Activated T-cell treated with anti-CD3 and anti-CD28 coated beads, Interleukin-2, amount 50 U/mL, for 72 hours (primary cell): Measurements from ENCODE around the gene CALN1. TPM values are rescaled to one million over a fixed set of nuclear protein-coding genes. Genes with fewer than 3 reads are reported as not detected.
"Not testable (repeated sequence)": the region's sequence is repeated elsewhere in the genome, so short reads cannot be mapped to it uniquely, and the experiment has no call there.

ENCODE experiments used
- ATAC-seq, 2 donors: fragments of 150-1000 bp; cut with Tn5 transposase; replicated peaks in 1 of 2; 2 replicates each; pipeline ENCODE4 v1.10.0; 2021; ENCODE audit warnings: moderate library complexity in 2 of 2, mild to moderate bottlenecking in 1 of 2
- DNase-seq, 2 donors: peaks; one replicate each; pipeline ENCODE4 v3.0.0; 2021 to 2022; ENCODE audit warnings: mixed read lengths in 1 of 2
- H3K27ac Mint-ChIP-seq: one replicate; pipeline ENCODE4 v1.8.0; 2022; ENCODE audit warnings: mild to moderate bottlenecking, moderate library complexity, mixed read lengths
- H3K27me3 Mint-ChIP-seq: one replicate; pipeline ENCODE4 v1.8.0; 2022; ENCODE audit warnings: low read depth, mixed read lengths
- H3K36me3 Mint-ChIP-seq, 2 donors: one replicate each; pipeline ENCODE4 v1.8.0; 2022; ENCODE audit warnings: mixed read lengths in 2 of 2, mild to moderate bottlenecking in 1 of 2; ENCODE audit not compliant: insufficient read depth in 2 of 2
- H3K4me1 Mint-ChIP-seq: one replicate; pipeline ENCODE4 v1.8.0; 2022; ENCODE audit warnings: low read depth, mixed read lengths
- H3K4me3 Mint-ChIP-seq, 2 donors: one replicate each; pipeline ENCODE4 v1.8.0; 2022; ENCODE audit warnings: mild to moderate bottlenecking in 2 of 2, mixed read lengths in 2 of 2, moderate library complexity in 2 of 2
- H3K9me3 Mint-ChIP-seq, 2 donors: one replicate each; pipeline ENCODE4 v1.8.0; 2022; ENCODE audit warnings: mixed read lengths in 2 of 2
- total RNA-seq, 2 donors: library from RNA; stranded (reverse); gene quantifications; one replicate each; pipeline ENCODE4 v1.2.3, GENCODE V29; 2022

The CALN1 gene
- total RNA-seq, 2 donors from 2014 or later = 0.86 TPM; not detected in 1

DNA sequence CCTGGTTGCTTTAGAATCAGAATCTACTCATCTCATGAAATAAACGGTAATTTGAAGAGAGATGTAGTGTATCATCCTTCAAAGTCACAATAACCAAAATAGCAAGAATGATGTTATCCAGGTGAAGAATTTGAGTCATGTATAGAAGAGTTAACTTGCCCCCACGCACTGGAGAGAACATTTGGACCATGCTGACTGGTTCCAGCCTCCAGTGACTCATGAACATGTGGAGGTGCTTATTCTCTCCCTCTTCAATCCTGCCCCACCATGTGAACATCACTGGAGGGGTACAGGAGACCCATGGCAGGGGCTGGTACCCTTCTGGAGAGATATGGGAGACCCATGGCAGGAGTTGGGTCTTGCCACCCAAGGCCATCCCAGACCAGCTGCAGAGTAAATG is 427.8 kb downstream of the CALN1 start:
- H3K4me3 Mint-ChIP-seq = no peak overlapping the region
- H3K4me1 Mint-ChIP-seq = peaks cover 7% of the 10 kb centered on the region
- peaks cover 0 to 5% of the 10 kb centered on the region in 2 donors for H3K9me3 Mint-ChIP-seq
- H3K27ac Mint-ChIP-seq = no peak overlapping the region
- no peaks in the 10 kb centered on the region for H3K27me3 Mint-ChIP-seq
- H3K36me3 Mint-ChIP-seq = no peaks in the 10 kb centered on the region
- peak in 1 of 2 donors; percentile 66 for ATAC-seq
- peak in 1 of 2 donors; percentile 7 for DNase-seq

DNA sequence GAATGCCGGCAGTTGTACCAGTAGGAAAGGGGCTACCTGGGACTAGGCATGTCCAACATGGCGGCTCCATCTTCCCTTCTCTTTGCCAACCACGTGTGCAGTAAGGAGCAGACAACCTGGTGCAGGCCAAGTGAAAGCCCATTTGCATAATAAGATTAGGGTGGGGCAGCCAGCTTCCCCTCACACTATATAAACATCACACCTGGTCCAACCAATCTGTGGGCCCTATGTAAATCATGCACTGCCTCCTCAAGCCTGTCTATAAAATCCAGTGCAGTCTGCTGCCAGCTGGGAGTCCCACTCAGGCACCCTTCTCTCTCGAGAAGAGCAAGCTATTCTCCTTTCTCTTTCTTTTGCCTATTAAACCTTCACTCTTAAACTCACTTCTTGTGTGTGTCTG is 429.3 kb downstream of the CALN1 start:
- Mint-ChIP-seq H3K27me3 (no peaks in the 10 kb centered on the region), H3K9me3 (peaks cover 0 to 1% of the 10 kb centered on the region in 2 donors), H3K36me3 (no peaks in the 10 kb centered on the region), H3K27ac (no peak overlapping the region), H3K4me3 (no peak overlapping the region), H3K4me1 (peaks cover 5% of the 10 kb centered on the region)
- ATAC-seq (no peak), DNase-seq (no peak)

- no peaks in the 10 kb centered on the region for H3K4me1 Mint-ChIP-seq
- no peaks in the 10 kb centered on the region for H3K36me3 Mint-ChIP-seq
- H3K27ac Mint-ChIP-seq = no peak overlapping the region
- H3K27me3 Mint-ChIP-seq = no peaks in the 10 kb centered on the region
- H3K4me3 Mint-ChIP-seq = no peak overlapping the region
- H3K9me3 Mint-ChIP-seq = peaks cover 0 to 2% of the 10 kb centered on the region in 2 donors
- DNase-seq (peak in 1 of 2 donors; percentile 7), ATAC-seq (peak in 1 of 2 donors; percentile 52)
Measured at GRCh38 chr7:71976645-71977044, 435.5 kb downstream of the CALN1 start.

GRCh38 chr7:71974611-71975010 is 437.5 kb downstream of the CALN1 start:
- Mint-ChIP-seq H3K27me3 (no peaks in the 10 kb centered on the region), H3K36me3 (no peaks in the 10 kb centered on the region), H3K4me3 (no peak overlapping the region), H3K4me1 (no peaks in the 10 kb centered on the region), H3K27ac (no peak overlapping the region), H3K9me3 (peaks cover 0 to 6% of the 10 kb centered on the region in 2 donors)
- ATAC-seq (no peak), DNase-seq (no peak)

- Mint-ChIP-seq H3K9me3 (peaks cover 0 to 6% of the 10 kb centered on the region in 2 donors), H3K27me3 (no peaks in the 10 kb centered on the region), H3K4me1 (no peaks in the 10 kb centered on the region), H3K36me3 (no peaks in the 10 kb centered on the region), H3K27ac (no peak overlapping the region), H3K4me3 (no peak overlapping the region)
- ATAC-seq (no peak), DNase-seq (no peak)
Measured at GRCh38 chr7:71972534-71972933, 439.6 kb downstream of the CALN1 start.

DNA sequence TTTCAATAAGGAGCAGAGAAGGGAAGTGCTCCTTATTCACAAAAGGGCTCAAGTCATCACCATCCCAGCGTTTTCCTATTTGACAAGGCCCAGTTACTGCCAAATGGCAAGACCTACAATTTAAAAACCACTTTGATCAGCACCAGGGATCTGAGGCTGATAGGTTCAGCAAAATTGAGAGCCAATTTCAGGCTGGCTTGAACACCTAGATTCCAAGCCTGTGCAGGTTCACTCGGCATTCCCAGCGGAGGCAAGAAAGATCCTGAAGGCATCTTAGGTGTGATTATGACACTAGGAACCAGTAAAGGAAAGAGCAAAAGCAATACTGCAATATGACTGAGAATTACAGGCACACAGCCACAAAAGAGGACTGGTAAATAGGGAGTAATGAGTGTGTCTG is 441.4 kb downstream of the CALN1 start:
- Mint-ChIP-seq H3K9me3 (peaks cover 1 to 8% of the 10 kb centered on the region in 2 donors), H3K4me3 (no peak overlapping the region), H3K4me1 (no peaks in the 10 kb centered on the region), H3K27me3 (no peaks in the 10 kb centered on the region), H3K27ac (no peak overlapping the region), H3K36me3 (no peaks in the 10 kb centered on the region)
- no peak for DNase-seq
- no peak for ATAC-seq

DNA sequence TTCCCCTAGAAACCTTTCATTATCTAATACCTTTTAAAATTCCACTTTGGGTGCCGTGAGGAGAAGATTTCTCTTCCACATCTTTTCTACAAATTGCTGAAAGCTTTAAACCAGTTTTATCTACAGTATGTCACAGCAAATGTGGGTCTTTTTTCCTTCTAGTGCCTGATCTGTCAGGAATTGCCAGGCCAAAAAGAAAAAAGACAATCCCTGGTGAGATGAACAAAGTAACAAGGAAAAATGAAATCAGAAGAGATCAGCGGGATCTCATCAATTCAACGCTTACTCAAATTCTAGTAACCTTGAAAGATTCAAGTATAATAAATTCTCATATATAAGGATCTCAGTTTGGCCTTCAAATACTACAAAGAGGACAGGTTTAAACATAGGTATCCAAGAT is 449.5 kb downstream of the CALN1 start:
- H3K4me3 Mint-ChIP-seq = no peak overlapping the region
- DNase-seq (no peak), ATAC-seq (no peak)
- peaks cover 6 to 8% of the 10 kb centered on the region in 2 donors for H3K9me3 Mint-ChIP-seq
- H3K4me1 Mint-ChIP-seq = no peaks in the 10 kb centered on the region
- no peaks in the 10 kb centered on the region for H3K27me3 Mint-ChIP-seq
- no peaks in the 10 kb centered on the region for H3K36me3 Mint-ChIP-seq
- H3K27ac Mint-ChIP-seq = no peak overlapping the region

- H3K27me3 Mint-ChIP-seq = no peaks in the 10 kb centered on the region
- H3K9me3 Mint-ChIP-seq = peaks cover 4 to 7% of the 10 kb centered on the region in 2 donors
- H3K27ac Mint-ChIP-seq = no peak overlapping the region
- DNase-seq (no peak), ATAC-seq (no peak)
- H3K36me3 Mint-ChIP-seq = no peaks in the 10 kb centered on the region
- H3K4me1 Mint-ChIP-seq = no peaks in the 10 kb centered on the region
- H3K4me3 Mint-ChIP-seq = no peak overlapping the region
Measured at GRCh38 chr7:71961283-71961682, 450.9 kb downstream of the CALN1 start.

GRCh38 chr7:71942115-71942514 is 470.0 kb downstream of the CALN1 start:
- peaks cover 3% of the 10 kb centered on the region in 2 donors for H3K9me3 Mint-ChIP-seq
- no peak for DNase-seq
- no peaks in the 10 kb centered on the region for H3K4me1 Mint-ChIP-seq
- no peak overlapping the region for H3K27ac Mint-ChIP-seq
- no peaks in the 10 kb centered on the region for H3K27me3 Mint-ChIP-seq
- no peaks in the 10 kb centered on the region for H3K36me3 Mint-ChIP-seq
- H3K4me3 Mint-ChIP-seq = no peak overlapping the region
- no peak for ATAC-seq

- H3K4me1 Mint-ChIP-seq = no peaks in the 10 kb centered on the region
- no peaks in the 10 kb centered on the region for H3K27me3 Mint-ChIP-seq
- ATAC-seq (no peak), DNase-seq (no peak)
- H3K9me3 Mint-ChIP-seq = peaks cover 5 to 7% of the 10 kb centered on the region in 2 donors
- H3K4me3 Mint-ChIP-seq = no peak overlapping the region
- H3K27ac Mint-ChIP-seq = no peak overlapping the region
- H3K36me3 Mint-ChIP-seq = peaks cover 0 to 2% of the 10 kb centered on the region in 2 donors
Measured at GRCh38 chr7:71937840-71938371, 474.2 kb downstream of the CALN1 start.

DNA sequence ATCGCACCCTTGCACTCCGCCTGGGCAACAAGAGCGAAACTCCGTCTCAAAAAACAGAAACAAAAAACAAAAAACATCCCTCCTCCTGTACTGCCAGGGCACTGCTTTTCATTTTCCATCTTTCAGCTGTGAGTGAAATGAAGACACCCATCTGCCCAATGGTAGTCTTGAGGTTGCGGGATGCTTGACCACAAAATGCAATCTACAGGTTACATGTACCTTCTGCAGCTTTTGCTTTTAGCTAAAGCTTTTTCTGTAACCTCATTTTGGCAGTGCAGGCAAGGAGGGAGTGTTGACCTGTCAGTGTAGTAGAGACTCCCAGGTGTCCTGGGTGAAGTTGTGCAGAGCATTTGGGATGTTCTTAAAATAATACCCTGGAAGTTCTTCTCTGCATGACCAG is 476.5 kb downstream of the CALN1 start:
- no peak overlapping the region for H3K4me3 Mint-ChIP-seq
- no peaks in the 10 kb centered on the region for H3K4me1 Mint-ChIP-seq
- H3K27me3 Mint-ChIP-seq = no peaks in the 10 kb centered on the region
- H3K27ac Mint-ChIP-seq = no peak overlapping the region
- H3K9me3 Mint-ChIP-seq = peaks cover 5% of the 10 kb centered on the region in 2 donors
- DNase-seq = no peak
- no peak for ATAC-seq
- peaks cover 2% of the 10 kb centered on the region in 2 donors for H3K36me3 Mint-ChIP-seq

DNA sequence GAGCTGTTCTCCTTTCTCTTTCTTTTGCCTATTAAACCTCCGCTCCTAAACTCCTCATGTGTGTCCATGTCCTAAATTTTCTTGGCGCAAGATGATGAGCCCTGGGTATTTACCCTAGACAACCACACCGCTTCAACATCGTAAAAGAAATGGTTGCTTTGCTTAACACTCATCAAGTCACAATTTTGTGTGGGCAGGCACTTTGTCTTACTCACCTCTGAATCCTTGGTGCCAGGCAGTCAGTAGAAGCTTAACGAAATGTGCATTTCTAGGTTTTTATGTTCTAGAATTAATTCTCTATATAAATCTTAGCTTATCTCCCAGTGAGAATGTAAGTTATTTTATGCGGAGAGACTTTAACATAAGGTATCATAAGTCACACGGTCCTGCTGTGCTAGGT is 478.7 kb downstream of the CALN1 start:
- H3K9me3 Mint-ChIP-seq = peaks cover 5 to 9% of the 10 kb centered on the region in 2 donors
- peaks cover 2% of the 10 kb centered on the region in 2 donors for H3K36me3 Mint-ChIP-seq
- no peak for DNase-seq
- no peaks in the 10 kb centered on the region for H3K27me3 Mint-ChIP-seq
- no peak overlapping the region for H3K4me3 Mint-ChIP-seq
- H3K4me1 Mint-ChIP-seq = no peaks in the 10 kb centered on the region
- no peak overlapping the region for H3K27ac Mint-ChIP-seq
- no peak for ATAC-seq

- Mint-ChIP-seq H3K27me3 (no peaks in the 10 kb centered on the region), H3K4me3 (no peak overlapping the region), H3K36me3 (peaks cover 2 to 10% of the 10 kb centered on the region in 2 donors), H3K4me1 (no peaks in the 10 kb centered on the region), H3K9me3 (peaks cover 8 to 21% of the 10 kb centered on the region in 2 donors), H3K27ac (no peak overlapping the region)
- DNase-seq = no peak
- no peak for ATAC-seq
Measured at GRCh38 chr7:71925663-71926062, 486.5 kb downstream of the CALN1 start.

GRCh38 chr7:71914204-71914603 is 497.9 kb downstream of the CALN1 start:
- not testable (repeated sequence) for ATAC-seq, H3K27me3 Mint-ChIP-seq, H3K4me3 Mint-ChIP-seq, H3K36me3 Mint-ChIP-seq, H3K4me1 Mint-ChIP-seq, DNase-seq, H3K27ac Mint-ChIP-seq
- H3K9me3 Mint-ChIP-seq = peaks cover 3 to 13% of the 10 kb centered on the region in 2 donors
